Activated CD4-positive, alpha-beta T cell treated with anti-CD3 and anti-CD28 coated beads, Interleukin-2, amount 50 U/mL, for 1 hour (primary cell): Measurements from ENCODE around the gene CMTM1.
"Not testable (repeated sequence)": the region's sequence is repeated elsewhere in the genome, so short reads cannot be mapped to it uniquely, and the experiment has no call there.

Source experiments
- DNase-seq: peaks from one replicate; pipeline ENCODE4 v3.0.0-alpha.2; 2020

CMTM1 gene

GRCh38 chr16:66617010-66617434, 50.8 kb downstream of the CMTM1 start:
- no peak for DNase-seq

- no peak for DNase-seq
Measured at GRCh38 chr16:66617728-66618127, 51.5 kb downstream of the CMTM1 start.

- no peak for DNase-seq
Measured at GRCh38 chr16:66618588-66619375, 52.5 kb downstream of the CMTM1 start.

- DNase-seq, result no peak
Measured at GRCh38 chr16:66619534-66620428, 53.5 kb downstream of the CMTM1 start.

- no peak for DNase-seq
Measured at GRCh38 chr16:66620429-66620795, 54.2 kb downstream of the CMTM1 start.

- no peak for DNase-seq
Measured at GRCh38 chr16:66621973-66622372, 55.7 kb downstream of the CMTM1 start.

GRCh38 chr16:66622863-66623262, 56.6 kb downstream of the CMTM1 start:
- DNase-seq, result no peak

GRCh38 chr16:66623755-66624154, 57.5 kb downstream of the CMTM1 start:
- no peak for DNase-seq

- DNase-seq, result not testable (repeated sequence)
Measured at GRCh38 chr16:66627611-66628378, 61.6 kb downstream of the CMTM1 start.
